GM19193 (cell line): Measurements from ENCODE around the gene TMC7.

ENCODE experiments used
- POLR2A ChIP-seq: IDR thresholded peaks from 4 replicates; pipeline ENCODE4 v1.6.1; 2011; ENCODE audit not compliant: insufficient read depth, insufficient read length; ENCODE audit errors: extremely low read depth

Gene TMC7

DNA sequence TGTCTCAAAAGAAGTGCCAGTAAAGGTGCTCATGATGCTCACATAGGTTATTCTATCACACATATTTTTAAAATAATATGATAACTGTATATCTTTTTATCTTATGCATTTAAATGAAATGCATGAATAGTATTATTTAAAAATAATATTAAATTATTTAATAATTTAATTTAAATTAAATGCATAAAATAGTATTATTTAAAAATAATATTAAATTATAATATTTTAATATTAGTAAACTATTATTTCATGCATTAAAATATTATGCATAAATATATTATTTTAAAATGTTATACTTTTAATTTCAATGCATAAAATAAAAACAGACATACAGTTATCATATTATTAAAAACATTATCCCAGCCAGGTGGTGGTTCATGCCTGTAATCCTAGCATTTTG, 33.4 kb downstream of the TMC7 start:
- no peak for TF ChIP-seq POLR2A

DNA sequence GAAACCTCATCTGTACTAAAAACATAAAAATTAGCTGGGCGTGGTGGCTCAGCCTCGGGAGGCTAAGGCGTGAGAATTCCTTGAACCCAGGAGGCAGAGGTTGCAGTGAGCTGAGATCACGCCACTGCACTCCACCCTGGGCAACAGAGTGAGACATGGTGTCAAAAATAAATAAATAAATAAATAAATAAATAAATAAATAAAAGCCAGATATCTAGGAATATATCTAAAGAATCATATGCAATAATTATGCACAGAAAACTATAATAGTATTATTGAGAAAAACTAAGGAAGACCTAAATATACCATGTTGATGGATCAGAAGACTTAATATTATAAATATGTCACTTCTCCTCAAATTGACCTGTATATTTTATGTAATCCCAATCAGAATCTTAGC, 37.0 kb downstream of the TMC7 start:
- TF ChIP-seq POLR2A: no peak

DNA sequence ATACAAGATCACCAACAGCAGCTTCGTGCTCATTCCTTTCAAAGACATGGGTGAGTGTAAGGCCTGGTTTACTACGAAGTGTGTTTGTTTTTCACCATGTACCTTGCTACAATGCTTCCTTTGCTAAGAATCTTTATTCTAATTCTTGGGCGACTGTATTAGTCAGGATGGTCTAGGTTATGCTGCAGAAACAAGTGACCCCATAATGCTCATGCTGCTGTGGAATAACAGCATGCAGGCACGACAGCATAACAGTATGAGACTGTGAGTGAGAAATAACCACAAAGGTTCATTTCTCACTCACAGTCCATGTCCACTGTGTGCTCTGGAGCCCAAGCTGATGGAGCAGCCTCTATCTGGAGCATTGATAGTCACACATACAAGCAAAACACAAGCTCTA, 38.0 kb downstream of the TMC7 start:
- no peak for TF ChIP-seq POLR2A

DNA sequence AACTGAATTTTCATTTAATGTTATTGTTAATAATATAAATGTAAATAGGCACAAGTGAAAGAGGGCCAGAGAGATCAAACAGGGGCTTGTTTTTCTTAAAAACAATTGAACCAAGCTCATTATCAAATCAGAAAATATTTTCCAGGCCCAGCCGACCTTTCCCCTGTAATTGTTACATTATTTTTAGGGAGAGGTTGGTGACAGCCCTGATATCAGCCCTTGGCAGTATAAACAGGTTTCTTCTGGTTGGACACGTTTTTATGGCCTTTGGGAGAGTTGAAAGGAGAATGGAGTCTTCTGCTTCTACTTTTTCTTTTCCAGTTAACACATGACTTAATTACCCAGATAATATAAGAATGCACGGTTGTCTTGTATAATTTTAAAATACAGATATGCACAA, 43.7 kb downstream of the TMC7 start:
- no peak for TF ChIP-seq POLR2A

DNA sequence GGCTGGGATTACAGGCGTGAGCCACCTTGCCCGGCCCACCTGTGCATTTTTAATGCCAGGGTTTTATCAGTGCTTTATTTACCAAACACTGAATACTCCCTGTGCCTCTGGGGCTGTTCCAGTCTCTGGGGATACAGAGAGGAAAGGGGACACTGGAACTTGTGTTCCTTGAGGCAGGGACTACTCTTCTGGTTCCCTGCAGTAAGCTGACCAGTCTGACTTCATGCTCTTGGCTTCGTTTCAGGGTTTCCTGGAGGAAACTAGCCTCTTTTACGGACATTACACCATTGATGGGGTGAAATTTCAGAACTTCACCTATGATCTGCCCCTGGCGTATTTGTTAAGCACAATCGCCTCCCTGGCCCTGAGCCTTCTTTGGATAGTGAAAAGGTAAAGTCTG, 46.2 kb downstream of the TMC7 start:
- TF ChIP-seq POLR2A: no peak

DNA sequence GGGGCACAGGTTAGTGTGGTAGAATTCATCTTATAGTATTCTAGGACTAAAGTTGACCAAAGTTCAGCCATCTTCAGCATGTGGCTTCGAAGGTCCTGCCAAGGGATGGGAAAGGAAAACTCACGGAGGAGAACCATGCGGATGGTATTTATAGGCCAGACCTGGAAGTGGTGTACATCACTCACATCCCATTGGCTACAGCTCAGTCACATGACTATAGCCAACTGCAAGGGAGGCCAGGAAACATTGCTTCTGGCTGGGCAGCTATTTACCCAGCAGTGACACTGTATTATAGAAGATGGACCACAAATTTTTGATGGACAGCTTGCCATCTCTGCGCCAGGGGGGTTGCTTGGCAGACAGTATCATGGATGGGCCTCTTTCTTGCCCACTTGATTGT, 48.0 kb downstream of the TMC7 start:
- TF ChIP-seq POLR2A: no peak

GRCh38 chr16:19033761-19034160, 50.0 kb downstream of the TMC7 start:
- no peak for TF ChIP-seq POLR2A

DNA sequence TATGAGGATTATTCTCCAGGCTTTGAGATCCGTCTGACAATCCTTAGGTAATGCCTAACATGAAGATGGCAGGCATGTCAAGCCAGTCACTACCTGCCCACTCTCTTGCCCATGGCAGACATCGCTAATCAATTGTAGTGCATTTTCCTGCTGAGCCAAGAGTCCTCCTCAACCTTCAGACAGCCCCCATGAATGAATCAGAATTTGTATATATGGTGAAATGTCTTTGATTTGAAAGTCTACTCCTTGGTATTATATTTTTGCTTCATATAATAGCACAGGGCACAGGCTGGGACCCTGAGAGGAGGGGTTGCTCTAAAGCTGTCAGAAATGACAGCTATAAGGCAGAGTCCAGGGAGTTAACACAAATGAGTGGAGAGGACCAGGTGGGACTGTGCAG, 56.7 kb downstream of the TMC7 start:
- no peak for TF ChIP-seq POLR2A

DNA sequence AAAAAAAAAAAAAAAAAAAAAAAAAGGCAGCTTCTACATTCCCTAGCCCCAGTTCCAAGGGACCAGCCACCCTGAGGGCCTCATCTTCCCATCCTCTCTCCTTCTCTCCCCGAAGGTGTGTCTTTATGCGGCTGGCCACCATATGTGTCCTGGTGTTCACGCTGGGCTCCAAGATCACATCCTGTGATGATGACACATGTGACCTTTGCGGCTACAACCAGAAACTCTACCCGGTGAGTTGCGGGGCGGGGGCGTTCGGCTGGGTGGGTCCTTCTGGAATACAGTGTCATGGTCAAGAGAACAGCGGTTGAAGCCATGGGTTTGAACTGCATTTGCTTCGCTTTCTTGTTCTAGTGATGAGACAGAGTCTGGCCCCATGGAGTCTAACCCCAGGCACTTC, 61.0 kb downstream of the TMC7 start:
- no peak for TF ChIP-seq POLR2A

DNA sequence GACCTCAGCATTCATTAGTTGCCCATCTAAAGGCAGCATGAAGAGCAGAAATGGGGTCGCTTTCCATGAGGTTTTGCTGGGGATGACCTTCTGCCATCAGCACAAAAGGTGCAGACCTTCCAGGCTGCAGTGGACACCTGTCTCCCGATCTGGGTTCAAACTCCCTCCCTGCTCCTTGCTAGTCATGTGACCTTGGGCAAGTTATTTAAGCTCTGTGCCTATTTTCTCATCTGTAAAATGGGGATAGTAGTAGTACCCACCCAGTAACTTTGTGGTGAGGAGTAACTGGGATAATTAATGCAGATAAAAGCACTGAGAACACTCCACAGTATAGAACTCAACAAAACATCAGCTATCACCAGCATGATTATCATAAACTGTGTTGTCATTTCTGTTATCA, 62.3 kb downstream of the TMC7 start:
- TF ChIP-seq POLR2A: no peak

- TF ChIP-seq POLR2A: no peak
Measured at GRCh38 chr16:19062706-19063105, 79.0 kb downstream of the TMC7 start.

DNA sequence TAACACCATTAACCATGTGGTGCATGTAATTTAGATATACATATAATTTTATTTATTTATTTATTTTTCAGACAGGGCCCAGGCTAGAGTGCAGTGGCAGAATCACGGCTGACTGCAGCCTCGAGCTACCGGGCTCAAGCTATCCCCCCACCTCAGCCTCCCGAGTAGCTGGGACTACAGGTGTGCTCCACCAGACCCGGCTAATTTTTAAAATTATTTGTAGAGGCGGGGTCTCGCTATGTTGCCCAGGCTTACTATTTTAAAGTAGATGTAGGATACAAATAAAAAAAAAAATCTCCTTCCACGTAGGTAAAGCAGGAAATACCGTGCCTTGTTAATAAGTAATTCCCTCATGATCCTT, 83.2 kb downstream of the TMC7 start:
- TF ChIP-seq POLR2A: no peak

GRCh38 chr16:19067349-19068236, 83.9 kb downstream of the TMC7 start, which contains the start of gene COQ7:
Gene COQ7 (plus strand): TSS chr16:19067614. CDS start chr16:19067665, 51 bp downstream.
- peak; percentile 72 for TF ChIP-seq POLR2A

- no peak for TF ChIP-seq POLR2A
Measured at GRCh38 chr16:19068237-19068815, 84.6 kb downstream of the TMC7 start.

- no peak for TF ChIP-seq POLR2A
Measured at GRCh38 chr16:19071811-19072777, 88.4 kb downstream of the TMC7 start.
